NT2/D1 (cell line): ENCODE data around the gene IL17RB.

ENCODE experiments used
- SUZ12 ChIP-seq: IDR thresholded peaks from 2 replicates; pipeline ENCODE4 v1.6.1; 2011; ENCODE audit not compliant: insufficient read length, insufficient read depth; ENCODE audit errors: extremely low read depth
- YY1 ChIP-seq: IDR thresholded peaks from 2 replicates; pipeline ENCODE4 v1.6.1; 2011; ENCODE audit not compliant: insufficient read length, insufficient read depth
- ZNF274 ChIP-seq: IDR thresholded peaks from 2 replicates; pipeline ENCODE4 v1.6.1; 2011; ENCODE audit warnings: mild to moderate bottlenecking, low read depth, low read length

GRCh38 chr3:53865732-53866499 is 19.5 kb downstream of the IL17RB start:
- no peak for TF ChIP-seq YY1
- TF ChIP-seq ZNF274 = no peak
- TF ChIP-seq SUZ12 = no peak
